ENCODE data around the gene TRIM72. TPM values are rescaled to one million over a fixed set of nuclear protein-coding genes. Genes with fewer than 3 reads are reported as not detected.
A peak's percentile ranks its signal among the peaks of the same experiment; 100 is the strongest.
"Not testable (repeated sequence)": the region's sequence is repeated elsewhere in the genome, so short reads cannot be mapped to it uniquely, and the experiment has no call there.

The TRIM72 gene
- total RNA-seq, 1 donor from 2014 or later: not detected

GRCh38 chr16:31213342-31213741 lies 577 bp upstream of the TRIM72 start:
- no peak for DNase-seq (ENCODE audit: low spot score)
- ATAC-seq: no peak

- DNase-seq (ENCODE audit: low spot score): no peak
- ATAC-seq: peak; percentile 32
These were observed 878 bp downstream of the TRIM72 start for GRCh38 chr16:31214708-31215286.

- peak; percentile 86 for ATAC-seq
These were observed 1.6 kb downstream of the TRIM72 start for GRCh38 chr16:31215287-31216162.

GRCh38 chr16:31216422-31217135 lies 2.7 kb downstream of the TRIM72 start, which contains the start of gene PYDC1:
Gene PYDC1 (minus strand): TSS chr16:31217135. CDS start chr16:31217028, 107 bp downstream.
- no peak for DNase-seq (ENCODE audit: low spot score)
- ATAC-seq: no peak

More at GRCh38 chr16:31215287-31216162, 1.6 kb downstream of the TRIM72 start:
- no peak for DNase-seq (ENCODE audit: low spot score)

- ATAC-seq: no peak
- no peak for DNase-seq (ENCODE audit: low spot score)
These were observed 3.2 kb downstream of the TRIM72 start for GRCh38 chr16:31217136-31217530.

GRCh38 chr16:31219154-31219741 lies 5.3 kb downstream of the TRIM72 start:
- DNase-seq (ENCODE audit: low spot score): no peak
- no peak for ATAC-seq

GRCh38 chr16:31221357-31222160 lies 7.6 kb downstream of the TRIM72 start:
- DNase-seq (ENCODE audit: low spot score): no peak
- ATAC-seq: no peak

GRCh38 chr16:31223044-31223443 lies 9.1 kb downstream of the TRIM72 start:
- ATAC-seq: no peak
- no peak for DNase-seq (ENCODE audit: low spot score)

- ATAC-seq (no peak), DNase-seq (ENCODE audit: low spot score) (no peak)
These were observed 10.4 kb downstream of the TRIM72 start for GRCh38 chr16:31224092-31224955.

- DNase-seq (ENCODE audit: low spot score) (no peak), ATAC-seq (no peak)
These were observed 11.3 kb downstream of the TRIM72 start for GRCh38 chr16:31225193-31225592.

- DNase-seq (ENCODE audit: low spot score) (no peak), ATAC-seq (no peak)
These were observed 14.3 kb downstream of the TRIM72 start for GRCh38 chr16:31228206-31228605.

- DNase-seq (ENCODE audit: low spot score): no peak
These were observed 15.6 kb downstream of the TRIM72 start for GRCh38 chr16:31229501-31229900.

GRCh38 chr16:31238041-31238440 lies 24.1 kb downstream of the TRIM72 start:
- no peak for ATAC-seq
- DNase-seq (ENCODE audit: low spot score): no peak

More at GRCh38 chr16:31229501-31229900, 15.6 kb downstream of the TRIM72 start:
- ATAC-seq: no peak

- no peak for DNase-seq (ENCODE audit: low spot score)
- ATAC-seq: no peak
These were observed 28.3 kb downstream of the TRIM72 start for GRCh38 chr16:31242206-31242605.

- no peak for ATAC-seq
- no peak for DNase-seq (ENCODE audit: low spot score)
These were observed 30.1 kb downstream of the TRIM72 start for GRCh38 chr16:31243734-31244670.

- DNase-seq (ENCODE audit: low spot score); ATAC-seq: not testable (repeated sequence)
These were observed 31.7 kb downstream of the TRIM72 start for GRCh38 chr16:31245598-31245997.

- DNase-seq (ENCODE audit: low spot score): no peak
- ATAC-seq: no peak
These were observed 32.4 kb downstream of the TRIM72 start for GRCh38 chr16:31246296-31246695.

- ATAC-seq (no peak), DNase-seq (ENCODE audit: low spot score) (no peak)
These were observed 34.4 kb downstream of the TRIM72 start for GRCh38 chr16:31248344-31248743.
